Muscle layer of duodenum (tissue), 2 donors: Measurements from ENCODE around the gene RMND5A.
"Not testable (repeated sequence)": the region's sequence is repeated elsewhere in the genome, so short reads cannot be mapped to it uniquely, and the experiment has no call there.

Source experiments
- H3K27ac ChIP-seq: one replicate; pipeline ENCODE4 v1.7.0; 2013; ENCODE audit warnings: mild to moderate bottlenecking, low read length
- H3K27me3 ChIP-seq: one replicate; pipeline ENCODE4 v1.7.0; 2013; ENCODE audit warnings: low read depth, mild to moderate bottlenecking, control low read depth, low read length
- H3K36me3 ChIP-seq, 2 donors: one replicate each; pipeline ENCODE4 v1.7.0; 2013; ENCODE audit warnings: low read length in 2 of 2, control low read depth in 1 of 2, mild to moderate bottlenecking in 1 of 2; ENCODE audit not compliant: insufficient read depth in 2 of 2, control insufficient read depth in 1 of 2
- H3K4me1 ChIP-seq, 2 donors: one replicate each; pipeline ENCODE4 v1.7.0; 2013; ENCODE audit warnings: low read length in 2 of 2, mild to moderate bottlenecking in 2 of 2, control low read depth in 1 of 2, moderate library complexity in 1 of 2; ENCODE audit not compliant: insufficient read depth in 2 of 2, control insufficient read depth in 1 of 2
- H3K4me3 ChIP-seq, 2 donors: one replicate each; pipeline ENCODE4 v1.7.0; 2013; ENCODE audit warnings: low read length in 2 of 2, low read depth in 1 of 2, mild to moderate bottlenecking in 1 of 2
- H3K9me3 ChIP-seq, 2 donors: one replicate each; pipeline ENCODE4 v1.7.0; 2013; ENCODE audit warnings: low read length in 2 of 2, control low read depth in 1 of 2, mild to moderate bottlenecking in 1 of 2; ENCODE audit not compliant: control insufficient read depth in 1 of 2
- donor health status: healthy.

Gene RMND5A

GRCh38 chr2:86686460-86686859 lies 33.6 kb upstream of the RMND5A start:
- Histone ChIP-seq H3K36me3 (no peaks in the 10 kb centered on the region), H3K27ac (no peak overlapping the region), H3K4me1 (no peaks in the 10 kb centered on the region), H3K4me3 (no peak overlapping the region), H3K9me3 (no peaks in the 10 kb centered on the region), H3K27me3 (no peaks in the 10 kb centered on the region)

GRCh38 chr2:86686905-86687304 lies 33.2 kb upstream of the RMND5A start:
- Histone ChIP-seq H3K9me3 (no peaks in the 10 kb centered on the region), H3K27me3 (no peaks in the 10 kb centered on the region), H3K4me1 (no peaks in the 10 kb centered on the region), H3K27ac (no peak overlapping the region), H3K36me3 (no peaks in the 10 kb centered on the region), H3K4me3 (no peak overlapping the region)

- no peaks in the 10 kb centered on the region for H3K36me3 ChIP-seq
- no peaks in the 10 kb centered on the region for H3K4me1 ChIP-seq
- H3K4me3 ChIP-seq = no peak overlapping the region
- no peak overlapping the region for H3K27ac ChIP-seq
- H3K9me3 ChIP-seq = peaks cover 4 to 7% of the 10 kb centered on the region in 2 donors
- no peaks in the 10 kb centered on the region for H3K27me3 ChIP-seq
Observed at GRCh38 chr2:86695053-86695691, 24.9 kb upstream of the RMND5A start.

- no peaks in the 10 kb centered on the region for H3K36me3 ChIP-seq
- H3K27ac ChIP-seq = no peak overlapping the region
- no peak overlapping the region for H3K4me3 ChIP-seq
- peaks cover 4 to 7% of the 10 kb centered on the region in 2 donors for H3K9me3 ChIP-seq
- H3K4me1 ChIP-seq = no peaks in the 10 kb centered on the region
- H3K27me3 ChIP-seq = no peaks in the 10 kb centered on the region
Observed at GRCh38 chr2:86697551-86698104, 22.5 kb upstream of the RMND5A start.

- Histone ChIP-seq H3K4me1 (peaks cover 0 to 10% of the 10 kb centered on the region in 2 donors), H3K27ac (no peak overlapping the region), H3K36me3 (no peaks in the 10 kb centered on the region), H3K9me3 (peaks cover 0 to 3% of the 10 kb centered on the region in 2 donors), H3K27me3 (no peaks in the 10 kb centered on the region), H3K4me3 (no peak overlapping the region)
Observed at GRCh38 chr2:86700690-86701089, 19.4 kb upstream of the RMND5A start.

GRCh38 chr2:86703704-86704361 lies 16.3 kb upstream of the RMND5A start:
- Histone ChIP-seq H3K27me3 (no peaks in the 10 kb centered on the region), H3K9me3 (no peaks in the 10 kb centered on the region), H3K27ac (peak overlapping the region; percentile 43), H3K36me3 (no peaks in the 10 kb centered on the region), H3K4me3 (no peak overlapping the region), H3K4me1 (peaks cover 0 to 10% of the 10 kb centered on the region in 2 donors)

- peaks cover 0 to 10% of the 10 kb centered on the region in 2 donors for H3K4me1 ChIP-seq
- no peaks in the 10 kb centered on the region for H3K36me3 ChIP-seq
- H3K9me3 ChIP-seq = no peaks in the 10 kb centered on the region
- H3K27me3 ChIP-seq = no peaks in the 10 kb centered on the region
- H3K4me3 ChIP-seq = no peak overlapping the region
- H3K27ac ChIP-seq = peak overlapping the region; percentile 43
Observed at GRCh38 chr2:86704459-86704971, 15.6 kb upstream of the RMND5A start.

- Histone ChIP-seq H3K27me3 (no peaks in the 10 kb centered on the region), H3K9me3 (no peaks in the 10 kb centered on the region), H3K4me3 (no peak overlapping the region), H3K36me3 (no peaks in the 10 kb centered on the region), H3K4me1 (peaks cover 0 to 10% of the 10 kb centered on the region in 2 donors), H3K27ac (no peak overlapping the region)
Observed at GRCh38 chr2:86706220-86706619, 13.9 kb upstream of the RMND5A start.

- Histone ChIP-seq H3K4me1 (peaks cover 0 to 10% of the 10 kb centered on the region in 2 donors), H3K27me3 (no peaks in the 10 kb centered on the region), H3K27ac (no peak overlapping the region), H3K4me3 (no peak overlapping the region), H3K9me3 (no peaks in the 10 kb centered on the region), H3K36me3 (no peaks in the 10 kb centered on the region)
Observed at GRCh38 chr2:86706935-86707334, 13.2 kb upstream of the RMND5A start.

- not testable (repeated sequence) for H3K9me3 ChIP-seq, H3K4me3 ChIP-seq, H3K27ac ChIP-seq, H3K36me3 ChIP-seq, H3K27me3 ChIP-seq, H3K4me1 ChIP-seq
Observed at GRCh38 chr2:86708126-86708525, 12.0 kb upstream of the RMND5A start.

- H3K4me1 ChIP-seq, H3K36me3 ChIP-seq, H3K4me3 ChIP-seq, H3K27ac ChIP-seq, H3K27me3 ChIP-seq, H3K9me3 ChIP-seq: not testable (repeated sequence)
Observed at GRCh38 chr2:86714579-86715173, 5.4 kb upstream of the RMND5A start.
